GM23338 (cell line): ENCODE results near the gene BANP. TPM values are rescaled to one million over a fixed set of nuclear protein-coding genes. Genes with fewer than 3 reads are reported as not detected.
A peak's percentile ranks its signal among the peaks of the same experiment; 100 is the strongest.
"Not testable (repeated sequence)": the region's sequence is repeated elsewhere in the genome, so short reads cannot be mapped to it uniquely, and the experiment has no call there.

ENCODE experiments used
- ATAC-seq: fragments of 200-7000 bp; cut with Tn5 transposase; 3 replicates; pipeline ENCODE4 v1.9.1; 2020
- DNase-seq: peaks from one replicate; pipeline ENCODE4 v3.0.0-alpha.2; 2015; ENCODE audit warnings: low spot score
- H2AFZ ChIP-seq: fragments of 200-600 bp; sonication (generic); 2 replicates; pipeline ENCODE4 v1.8.0; 2016; ENCODE audit warnings: antibody characterized with exemption, mild to moderate bottlenecking, moderate library complexity
- H3F3A ChIP-seq: fragments of 200-600 bp; sonication (generic); replicated peaks from 2 replicates; pipeline ENCODE4 v1.8.0; 2017; ENCODE audit warnings: antibody characterized with exemption, mixed run types, low read depth
- H3K27ac ChIP-seq: fragments of 200-600 bp; sonication (generic); 2 replicates; pipeline ENCODE4 v1.6.1; 2016; ENCODE audit warnings: low read depth
- H3K27me3 ChIP-seq: fragments of 200-600 bp; sonication (generic); 2 replicates; pipeline ENCODE4 v1.8.0; 2016; ENCODE audit warnings: mild to moderate bottlenecking, mixed run types, moderate library complexity; ENCODE audit not compliant: insufficient read depth
- H3K36me3 ChIP-seq: fragments of 200-600 bp; sonication (generic); 2 replicates; pipeline ENCODE4 v1.8.0; 2016; ENCODE audit warnings: mild to moderate bottlenecking; ENCODE audit not compliant: insufficient read depth
- H3K4me1 ChIP-seq: fragments of 200-600 bp; sonication (generic); 2 replicates; pipeline ENCODE4 v1.8.0; 2016; ENCODE audit warnings: mild to moderate bottlenecking, moderate library complexity; ENCODE audit not compliant: insufficient read depth
- H3K4me2 ChIP-seq: fragments of 200-600 bp; sonication (generic); 2 replicates; pipeline ENCODE4 v1.7.1; 2017; ENCODE audit warnings: mixed run types
- H3K4me3 ChIP-seq: fragments of 200-600 bp; sonication (generic); 2 replicates; pipeline ENCODE4 v1.6.1; 2016; ENCODE audit warnings: mixed run types
- H3K79me2 ChIP-seq: fragments of 200-600 bp; sonication (generic); replicated peaks from 2 replicates; pipeline ENCODE4 v1.8.0; 2017; ENCODE audit warnings: mild to moderate bottlenecking; ENCODE audit not compliant: insufficient read depth
- H3K9me2 ChIP-seq: fragments of 200-600 bp; sonication (generic); 2 replicates; pipeline ENCODE4 v1.8.0; 2017; ENCODE audit not compliant: insufficient read depth
- H4K20me1 ChIP-seq: fragments of 200-600 bp; sonication (generic); replicated peaks from 2 replicates; pipeline ENCODE4 v1.8.0; 2017; ENCODE audit warnings: mild to moderate bottlenecking; ENCODE audit not compliant: insufficient read depth
- H3K27ac Mint-ChIP-seq: 2 replicates; pipeline ENCODE4 v1.8.0; 2020; ENCODE audit warnings: inconsistent platforms, mild to moderate bottlenecking, moderate library complexity, mixed read lengths
- H3K27me3 Mint-ChIP-seq: 3 replicates; pipeline ENCODE4 v1.8.0; 2022; ENCODE audit warnings: low read depth, mild to moderate bottlenecking, moderate library complexity, mixed read lengths, inconsistent platforms; ENCODE audit not compliant: insufficient read depth, poor library complexity
- H3K36me3 Mint-ChIP-seq: 3 replicates; pipeline ENCODE4 v1.8.0; 2021; ENCODE audit warnings: low read depth, mild to moderate bottlenecking, inconsistent platforms, moderate library complexity, mixed read lengths
- H3K4me1 Mint-ChIP-seq: 3 replicates; pipeline ENCODE4 v1.8.0; 2020; ENCODE audit warnings: mild to moderate bottlenecking, inconsistent platforms, mixed read lengths
- H3K4me3 Mint-ChIP-seq: 3 replicates; pipeline ENCODE4 v1.8.0; 2021; ENCODE audit warnings: moderate library complexity, mild to moderate bottlenecking, inconsistent platforms, mixed read lengths
- H3K9me3 Mint-ChIP-seq: 3 replicates; pipeline ENCODE4 v1.8.0; 2020; ENCODE audit warnings: moderate library complexity, mild to moderate bottlenecking, inconsistent platforms, mixed read lengths
- EZH2 ChIP-seq: fragments of 200-600 bp; sonication (generic); IDR thresholded peaks from one replicate; pipeline ENCODE4 v1.8.0; 2017; ENCODE audit warnings: antibody characterized with exemption, mild to moderate bottlenecking, low read depth; ENCODE audit not compliant: unreplicated experiment
- NANOG ChIP-seq: IDR thresholded peaks from 2 replicates; pipeline ENCODE4 v1.6.1; 2016; ENCODE audit warnings: antibody characterized with exemption, borderline replicate concordance
- STAT1 ChIP-seq: IDR thresholded peaks from one replicate; pipeline ENCODE4 v1.6.1; 2016; ENCODE audit warnings: antibody characterized with exemption; ENCODE audit not compliant: unreplicated experiment
- ZNF114 ChIP-seq: fragments of 250-450 bp; sonication (Bioruptor Pico); IDR thresholded peaks from 2 replicates; pipeline ENCODE4 v1.5.0; 2020; ENCODE audit warnings: mild to moderate bottlenecking, moderate library complexity
- ZNF462 ChIP-seq: fragments of 250-450 bp; sonication (Bioruptor Pico); IDR thresholded peaks from 2 replicates; pipeline ENCODE4 v1.5.0; 2020; ENCODE audit warnings: mild to moderate bottlenecking, moderate library complexity
- polyA plus RNA-seq: library from polyadenylated mRNA; unstranded; fragments of >200 nt; fragmentation: Nextera tagmentation; extraction: Ambion mirVana; gene quantifications from 2 replicates; pipeline ENCODE4 v1.2.1, GENCODE V29; 2016
- total RNA-seq: library from RNA; depleted of rRNA; stranded (reverse); fragments of >200 nt; shearing (Covaris generic); gene quantifications from 2 replicates; pipeline ENCODE4 v1.2.3, GENCODE V29; 2014
- TF ChIP-seq, protein P1 (sequence below): IDR thresholded peaks from one replicate; pipeline ENCODE4 v1.6.1; 2018; ENCODE audit warnings: antibody characterized with exemption; ENCODE audit not compliant: unreplicated experiment

Gene BANP
- total and polyA plus RNA-seq, 2 experiments from 2014 or later, result 22.3 to 48.0 TPM

- H3K4me3 Mint-ChIP-seq, ATAC-seq: not testable (repeated sequence)
- H3K27ac Mint-ChIP-seq, result peak overlapping the region; percentile 29; the same call in 1 of the 2 replicates
Observed at GRCh38 chr16:87979911-87980630, 28.8 kb downstream of the BANP start.

DNA sequence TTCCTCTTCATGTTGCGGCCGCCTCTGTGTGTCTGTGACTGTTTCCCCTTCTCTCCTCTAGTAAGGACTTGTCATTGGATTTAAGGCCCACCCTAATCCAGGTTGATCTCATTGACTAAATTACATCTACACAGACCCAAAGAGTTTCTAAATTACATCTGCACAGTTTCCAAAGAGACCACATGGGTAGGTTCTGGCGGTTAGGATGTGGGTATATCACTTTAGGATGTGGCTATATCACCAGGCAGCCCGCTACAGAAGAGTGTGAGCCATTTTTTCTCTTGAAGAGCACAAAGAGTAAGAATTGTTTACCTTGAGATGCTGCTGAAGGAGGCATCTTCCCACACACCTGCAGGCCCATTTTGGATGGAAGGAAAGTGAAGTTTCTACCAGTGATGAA is 30.1 kb downstream of the BANP start:
- not testable (repeated sequence) for H2AFZ ChIP-seq, DNase-seq, H3K36me3 ChIP-seq, H3K4me3 Mint-ChIP-seq, H3K27ac Mint-ChIP-seq, H3K27me3 ChIP-seq, H3K4me1 Mint-ChIP-seq, H3K27ac ChIP-seq, H3K27me3 Mint-ChIP-seq, ATAC-seq, H3K4me2 ChIP-seq, H3K79me2 ChIP-seq, H3F3A ChIP-seq, H3K4me1 ChIP-seq, H3K9me2 ChIP-seq, H3K9me3 Mint-ChIP-seq, H3K4me3 ChIP-seq, H4K20me1 ChIP-seq
- H3K36me3 Mint-ChIP-seq, result peaks cover 27% of the 10 kb centered on the region

More at GRCh38 chr16:87979911-87980630, 28.8 kb downstream of the BANP start:
- DNase-seq, H3K27ac ChIP-seq, H4K20me1 ChIP-seq, H3K4me1 ChIP-seq, H3K27me3 Mint-ChIP-seq, H3K9me2 ChIP-seq, H3K27me3 ChIP-seq, H3K79me2 ChIP-seq, H3K4me2 ChIP-seq, H2AFZ ChIP-seq, H3K4me3 ChIP-seq, H3K36me3 ChIP-seq, H3K4me1 Mint-ChIP-seq, H3F3A ChIP-seq, H3K9me3 Mint-ChIP-seq: not testable (repeated sequence)
- H3K36me3 Mint-ChIP-seq, result peaks cover 25% of the 10 kb centered on the region

DNA sequence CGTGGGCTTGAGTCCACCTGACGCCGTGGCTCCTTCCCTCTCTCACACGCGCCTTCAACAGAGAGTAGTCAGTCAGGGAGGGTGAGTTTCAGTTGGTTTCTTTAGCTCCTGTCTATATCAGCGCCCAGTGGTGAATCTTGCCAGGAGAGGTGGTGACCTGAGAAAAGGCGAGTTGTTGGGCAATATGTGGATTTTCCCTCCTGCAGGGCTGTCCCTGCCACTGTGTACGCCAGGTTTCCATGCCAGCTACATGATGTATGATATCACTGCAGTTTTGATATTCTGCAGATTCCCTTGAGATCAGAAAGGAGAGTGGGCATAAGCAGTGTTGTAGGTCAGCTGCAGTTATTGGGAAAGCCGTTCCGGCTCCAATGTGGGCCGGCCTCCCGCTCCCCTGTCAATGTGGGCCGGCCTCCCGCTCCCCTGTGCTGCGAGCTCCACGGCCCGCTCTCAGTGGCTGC is 31.4 kb downstream of the BANP start:
- Histone ChIP-seq H4K20me1 (no peaks in the 10 kb centered on the region; the same call in 1 of the 2 replicates), H3K4me2 (no peak overlapping the region), H3K79me2 (no peaks in the 10 kb centered on the region; the same call in 1 of the 2 replicates), H3K27ac (no peak overlapping the region), H3K36me3 (no peaks in the 10 kb centered on the region), H2AFZ (no peak overlapping the region), H3K9me2 (no peaks in the 10 kb centered on the region), H3K4me1 (no peaks in the 10 kb centered on the region), H3F3A (no peaks in the 10 kb centered on the region), H3K4me3 (no peak overlapping the region), H3K27me3 (no peaks in the 10 kb centered on the region)
- Mint-ChIP-seq H3K27me3 (peaks cover 7% of the 10 kb centered on the region), H3K27ac (peak overlapping the region; percentile 64), H3K4me1 (peaks cover 5% of the 10 kb centered on the region), H3K4me3 (no peak overlapping the region), H3K36me3 (peaks cover 23% of the 10 kb centered on the region), H3K9me3 (no peaks in the 10 kb centered on the region)
- ATAC-seq (peak; percentile 23; the same call in 2 of the 3 replicates), DNase-seq (no peak)
- TF ChIP-seq ZNF114 (CRISPR knock-in tag) (no peak), NANOG (no peak), STAT1 (no peak), ZNF462 (CRISPR knock-in tag) (no peak), EZH2 (no peak)
- TF ChIP-seq, protein P1, sequence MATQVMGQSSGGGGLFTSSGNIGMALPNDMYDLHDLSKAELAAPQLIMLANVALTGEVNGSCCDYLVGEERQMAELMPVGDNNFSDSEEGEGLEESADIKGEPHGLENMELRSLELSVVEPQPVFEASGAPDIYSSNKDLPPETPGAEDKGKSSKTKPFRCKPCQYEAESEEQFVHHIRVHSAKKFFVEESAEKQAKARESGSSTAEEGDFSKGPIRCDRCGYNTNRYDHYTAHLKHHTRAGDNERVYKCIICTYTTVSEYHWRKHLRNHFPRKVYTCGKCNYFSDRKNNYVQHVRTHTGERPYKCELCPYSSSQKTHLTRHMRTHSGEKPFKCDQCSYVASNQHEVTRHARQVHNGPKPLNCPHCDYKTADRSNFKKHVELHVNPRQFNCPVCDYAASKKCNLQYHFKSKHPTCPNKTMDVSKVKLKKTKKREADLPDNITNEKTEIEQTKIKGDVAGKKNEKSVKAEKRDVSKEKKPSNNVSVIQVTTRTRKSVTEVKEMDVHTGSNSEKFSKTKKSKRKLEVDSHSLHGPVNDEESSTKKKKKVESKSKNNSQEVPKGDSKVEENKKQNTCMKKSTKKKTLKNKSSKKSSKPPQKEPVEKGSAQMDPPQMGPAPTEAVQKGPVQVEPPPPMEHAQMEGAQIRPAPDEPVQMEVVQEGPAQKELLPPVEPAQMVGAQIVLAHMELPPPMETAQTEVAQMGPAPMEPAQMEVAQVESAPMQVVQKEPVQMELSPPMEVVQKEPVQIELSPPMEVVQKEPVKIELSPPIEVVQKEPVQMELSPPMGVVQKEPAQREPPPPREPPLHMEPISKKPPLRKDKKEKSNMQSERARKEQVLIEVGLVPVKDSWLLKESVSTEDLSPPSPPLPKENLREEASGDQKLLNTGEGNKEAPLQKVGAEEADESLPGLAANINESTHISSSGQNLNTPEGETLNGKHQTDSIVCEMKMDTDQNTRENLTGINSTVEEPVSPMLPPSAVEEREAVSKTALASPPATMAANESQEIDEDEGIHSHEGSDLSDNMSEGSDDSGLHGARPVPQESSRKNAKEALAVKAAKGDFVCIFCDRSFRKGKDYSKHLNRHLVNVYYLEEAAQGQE, result no peak
